ENCODE measurements around the gene UROD.

DNA sequence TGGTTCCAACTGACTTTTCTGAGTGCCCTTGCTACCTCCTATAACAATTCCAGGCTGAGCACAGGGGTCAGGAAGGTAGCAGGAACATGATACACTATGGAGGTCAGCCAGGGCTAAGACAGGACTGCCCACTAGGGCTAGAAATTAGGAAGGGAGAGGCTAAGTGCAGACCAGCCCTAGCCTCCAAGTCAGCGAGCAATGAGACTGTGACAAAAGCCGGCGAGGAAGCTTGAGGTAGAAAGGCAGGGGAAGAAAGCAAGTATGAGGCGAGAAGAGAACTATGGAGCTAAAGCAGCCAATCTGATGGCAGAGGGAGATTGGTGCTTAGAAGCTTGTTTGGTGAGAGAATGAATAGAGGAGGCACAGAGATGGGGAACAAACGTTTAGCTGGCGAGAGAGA, 4.7 kb downstream of the UROD start:
- TF ChIP-seq ZBTB21 (CRISPR knock-in tag; IDR thresholded peaks at IDR 0.05; ENCODE audit: borderline replicate concordance): no peak
- TF ChIP-seq, protein P1, sequence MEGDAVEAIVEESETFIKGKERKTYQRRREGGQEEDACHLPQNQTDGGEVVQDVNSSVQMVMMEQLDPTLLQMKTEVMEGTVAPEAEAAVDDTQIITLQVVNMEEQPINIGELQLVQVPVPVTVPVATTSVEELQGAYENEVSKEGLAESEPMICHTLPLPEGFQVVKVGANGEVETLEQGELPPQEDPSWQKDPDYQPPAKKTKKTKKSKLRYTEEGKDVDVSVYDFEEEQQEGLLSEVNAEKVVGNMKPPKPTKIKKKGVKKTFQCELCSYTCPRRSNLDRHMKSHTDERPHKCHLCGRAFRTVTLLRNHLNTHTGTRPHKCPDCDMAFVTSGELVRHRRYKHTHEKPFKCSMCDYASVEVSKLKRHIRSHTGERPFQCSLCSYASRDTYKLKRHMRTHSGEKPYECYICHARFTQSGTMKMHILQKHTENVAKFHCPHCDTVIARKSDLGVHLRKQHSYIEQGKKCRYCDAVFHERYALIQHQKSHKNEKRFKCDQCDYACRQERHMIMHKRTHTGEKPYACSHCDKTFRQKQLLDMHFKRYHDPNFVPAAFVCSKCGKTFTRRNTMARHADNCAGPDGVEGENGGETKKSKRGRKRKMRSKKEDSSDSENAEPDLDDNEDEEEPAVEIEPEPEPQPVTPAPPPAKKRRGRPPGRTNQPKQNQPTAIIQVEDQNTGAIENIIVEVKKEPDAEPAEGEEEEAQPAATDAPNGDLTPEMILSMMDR (IDR thresholded peaks at IDR 0.05): no peak
- TF ChIP-seq, protein P2, sequence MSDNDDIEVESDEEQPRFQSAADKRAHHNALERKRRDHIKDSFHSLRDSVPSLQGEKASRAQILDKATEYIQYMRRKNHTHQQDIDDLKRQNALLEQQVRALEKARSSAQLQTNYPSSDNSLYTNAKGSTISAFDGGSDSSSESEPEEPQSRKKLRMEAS (CRISPR knock-in tag; IDR thresholded peaks at IDR 0.05): no peak
- TF ChIP-seq, protein P3, sequence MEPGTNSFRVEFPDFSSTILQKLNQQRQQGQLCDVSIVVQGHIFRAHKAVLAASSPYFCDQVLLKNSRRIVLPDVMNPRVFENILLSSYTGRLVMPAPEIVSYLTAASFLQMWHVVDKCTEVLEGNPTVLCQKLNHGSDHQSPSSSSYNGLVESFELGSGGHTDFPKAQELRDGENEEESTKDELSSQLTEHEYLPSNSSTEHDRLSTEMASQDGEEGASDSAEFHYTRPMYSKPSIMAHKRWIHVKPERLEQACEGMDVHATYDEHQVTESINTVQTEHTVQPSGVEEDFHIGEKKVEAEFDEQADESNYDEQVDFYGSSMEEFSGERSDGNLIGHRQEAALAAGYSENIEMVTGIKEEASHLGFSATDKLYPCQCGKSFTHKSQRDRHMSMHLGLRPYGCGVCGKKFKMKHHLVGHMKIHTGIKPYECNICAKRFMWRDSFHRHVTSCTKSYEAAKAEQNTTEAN (CRISPR knock-in tag; IDR thresholded peaks at IDR 0.05): no peak
- TF ChIP-seq, protein P4, sequence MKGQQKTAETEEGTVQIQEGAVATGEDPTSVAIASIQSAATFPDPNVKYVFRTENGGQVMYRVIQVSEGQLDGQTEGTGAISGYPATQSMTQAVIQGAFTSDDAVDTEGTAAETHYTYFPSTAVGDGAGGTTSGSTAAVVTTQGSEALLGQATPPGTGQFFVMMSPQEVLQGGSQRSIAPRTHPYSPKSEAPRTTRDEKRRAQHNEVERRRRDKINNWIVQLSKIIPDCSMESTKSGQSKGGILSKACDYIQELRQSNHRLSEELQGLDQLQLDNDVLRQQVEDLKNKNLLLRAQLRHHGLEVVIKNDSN (CRISPR knock-in tag; IDR thresholded peaks at IDR 0.05): no peak
- TF ChIP-seq CREB1 (CRISPR knock-in tag; IDR thresholded peaks at IDR 0.05): no peak
- no peak for TF ChIP-seq OVOL2 (CRISPR knock-in tag; IDR thresholded peaks at IDR 0.05; ENCODE audit: borderline replicate concordance)
- TF ChIP-seq, protein P5, sequence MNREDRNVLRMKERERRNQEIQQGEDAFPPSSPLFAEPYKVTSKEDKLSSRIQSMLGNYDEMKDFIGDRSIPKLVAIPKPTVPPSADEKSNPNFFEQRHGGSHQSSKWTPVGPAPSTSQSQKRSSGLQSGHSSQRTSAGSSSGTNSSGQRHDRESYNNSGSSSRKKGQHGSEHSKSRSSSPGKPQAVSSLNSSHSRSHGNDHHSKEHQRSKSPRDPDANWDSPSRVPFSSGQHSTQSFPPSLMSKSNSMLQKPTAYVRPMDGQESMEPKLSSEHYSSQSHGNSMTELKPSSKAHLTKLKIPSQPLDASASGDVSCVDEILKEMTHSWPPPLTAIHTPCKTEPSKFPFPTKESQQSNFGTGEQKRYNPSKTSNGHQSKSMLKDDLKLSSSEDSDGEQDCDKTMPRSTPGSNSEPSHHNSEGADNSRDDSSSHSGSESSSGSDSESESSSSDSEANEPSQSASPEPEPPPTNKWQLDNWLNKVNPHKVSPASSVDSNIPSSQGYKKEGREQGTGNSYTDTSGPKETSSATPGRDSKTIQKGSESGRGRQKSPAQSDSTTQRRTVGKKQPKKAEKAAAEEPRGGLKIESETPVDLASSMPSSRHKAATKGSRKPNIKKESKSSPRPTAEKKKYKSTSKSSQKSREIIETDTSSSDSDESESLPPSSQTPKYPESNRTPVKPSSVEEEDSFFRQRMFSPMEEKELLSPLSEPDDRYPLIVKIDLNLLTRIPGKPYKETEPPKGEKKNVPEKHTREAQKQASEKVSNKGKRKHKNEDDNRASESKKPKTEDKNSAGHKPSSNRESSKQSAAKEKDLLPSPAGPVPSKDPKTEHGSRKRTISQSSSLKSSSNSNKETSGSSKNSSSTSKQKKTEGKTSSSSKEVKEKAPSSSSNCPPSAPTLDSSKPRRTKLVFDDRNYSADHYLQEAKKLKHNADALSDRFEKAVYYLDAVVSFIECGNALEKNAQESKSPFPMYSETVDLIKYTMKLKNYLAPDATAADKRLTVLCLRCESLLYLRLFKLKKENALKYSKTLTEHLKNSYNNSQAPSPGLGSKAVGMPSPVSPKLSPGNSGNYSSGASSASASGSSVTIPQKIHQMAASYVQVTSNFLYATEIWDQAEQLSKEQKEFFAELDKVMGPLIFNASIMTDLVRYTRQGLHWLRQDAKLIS (CRISPR knock-in tag; IDR thresholded peaks at IDR 0.05; ENCODE audit: borderline replicate concordance): no peak
- TF ChIP-seq MYBL2 (CRISPR knock-in tag; IDR thresholded peaks at IDR 0.05): no peak
- no peak for TF ChIP-seq CBFB (CRISPR knock-in tag; IDR thresholded peaks at IDR 0.05; ENCODE audit: low read depth)
- TF ChIP-seq, protein P6, sequence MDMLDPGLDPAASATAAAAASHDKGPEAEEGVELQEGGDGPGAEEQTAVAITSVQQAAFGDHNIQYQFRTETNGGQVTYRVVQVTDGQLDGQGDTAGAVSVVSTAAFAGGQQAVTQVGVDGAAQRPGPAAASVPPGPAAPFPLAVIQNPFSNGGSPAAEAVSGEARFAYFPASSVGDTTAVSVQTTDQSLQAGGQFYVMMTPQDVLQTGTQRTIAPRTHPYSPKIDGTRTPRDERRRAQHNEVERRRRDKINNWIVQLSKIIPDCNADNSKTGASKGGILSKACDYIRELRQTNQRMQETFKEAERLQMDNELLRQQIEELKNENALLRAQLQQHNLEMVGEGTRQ (CRISPR knock-in tag; IDR thresholded peaks at IDR 0.05): no peak
- TF ChIP-seq JUN (CRISPR knock-in tag; IDR thresholded peaks at IDR 0.05): no peak
- TF ChIP-seq, protein P7, sequence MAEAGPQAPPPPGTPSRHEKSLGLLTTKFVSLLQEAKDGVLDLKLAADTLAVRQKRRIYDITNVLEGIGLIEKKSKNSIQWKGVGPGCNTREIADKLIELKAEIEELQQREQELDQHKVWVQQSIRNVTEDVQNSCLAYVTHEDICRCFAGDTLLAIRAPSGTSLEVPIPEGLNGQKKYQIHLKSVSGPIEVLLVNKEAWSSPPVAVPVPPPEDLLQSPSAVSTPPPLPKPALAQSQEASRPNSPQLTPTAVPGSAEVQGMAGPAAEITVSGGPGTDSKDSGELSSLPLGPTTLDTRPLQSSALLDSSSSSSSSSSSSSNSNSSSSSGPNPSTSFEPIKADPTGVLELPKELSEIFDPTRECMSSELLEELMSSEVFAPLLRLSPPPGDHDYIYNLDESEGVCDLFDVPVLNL (CRISPR knock-in tag; IDR thresholded peaks at IDR 0.05; ENCODE audit: borderline replicate concordance, low read depth): no peak
- TF ChIP-seq NFYB (CRISPR knock-in tag; conservative IDR thresholded peaks at IDR 0.05; ENCODE audit: low read depth): no peak
